CD14-positive monocyte (primary cell): Measurements from ENCODE around the gene PAPPA. TPM values are rescaled to one million over a fixed set of nuclear protein-coding genes. Genes with fewer than 3 reads are reported as not detected.

ENCODE experiments used
- DNase-seq, 3 donors: peaks; one replicate each; pipeline ENCODE4 v3.0.0-alpha.2; 2011 to 2022
- H2AFZ ChIP-seq: 2 replicates; pipeline ENCODE4 v1.6.0; 2012; ENCODE audit warnings: mild to moderate bottlenecking, low read depth, low read length, inconsistent platforms; ENCODE audit not compliant: insufficient read depth, poor library complexity, severe bottlenecking
- H3K27ac ChIP-seq, 2 donors: 1 replicate in 1 of 2; 2 replicates in 1 of 2; pipeline ENCODE4 v1.5.1; 2012 to 2013; ENCODE audit warnings: low read length in 2 of 2, control low read depth in 1 of 2, inconsistent platforms in 1 of 2, low read depth in 1 of 2, mild to moderate bottlenecking in 1 of 2
- H3K27me3 ChIP-seq, 2 donors: one replicate each; pipeline versions ENCODE4 v1.6.0 to v1.6.1; 2011 to 2013; ENCODE audit warnings: low read length in 2 of 2; ENCODE audit not compliant: control insufficient read depth in 2 of 2, insufficient read depth in 2 of 2
- H3K36me3 ChIP-seq, 2 donors: replicated peaks in 1 of 2; 1 replicate in 1 of 2; 2 replicates in 1 of 2; pipeline versions ENCODE4 v1.5.1 to v1.6.1; 2012 to 2013; ENCODE audit warnings: low read length in 2 of 2, control low read depth in 1 of 2, inconsistent platforms in 1 of 2, mild to moderate bottlenecking in 1 of 2; ENCODE audit not compliant: insufficient read depth in 2 of 2, control insufficient read depth in 1 of 2
- H3K4me1 ChIP-seq, 2 donors: 1 replicate in 1 of 2; 2 replicates in 1 of 2; pipeline versions ENCODE4 v1.5.1 to v1.6.1; 2012 to 2013; ENCODE audit warnings: low read length in 2 of 2, control low read depth in 1 of 2, inconsistent platforms in 1 of 2, mild to moderate bottlenecking in 1 of 2, moderate library complexity in 1 of 2; ENCODE audit not compliant: insufficient read depth in 2 of 2, control insufficient read depth in 1 of 2
- H3K4me2 ChIP-seq: replicated peaks from 2 replicates; pipeline ENCODE3; 2012; ENCODE audit warnings: low read length, moderate library complexity, mild to moderate bottlenecking; ENCODE audit not compliant: poor library complexity, severe bottlenecking; ENCODE audit errors: extremely low read depth
- H3K4me3 ChIP-seq, 3 experiments: fragments of 200-600 bp in 1 of 3; sonication (generic) in 1 of 3; replicated peaks in 1 of 3; 1 replicate in 2 of 3; 2 replicates in 1 of 3; pipeline ENCODE4 v1.5.1; 2011 to 2013; ENCODE audit warnings: low read length in 3 of 3, mild to moderate bottlenecking in 3 of 3, control low read depth in 2 of 3, low read depth in 2 of 3, inconsistent platforms in 1 of 3, moderate library complexity in 1 of 3
- H3K79me2 ChIP-seq: 2 replicates; pipeline ENCODE4 v1.6.0; 2012; ENCODE audit warnings: mild to moderate bottlenecking, control low read depth, inconsistent platforms, low read length, moderate library complexity; ENCODE audit not compliant: insufficient read depth
- H3K9ac ChIP-seq: 2 replicates; pipeline ENCODE4 v1.6.0; 2017; ENCODE audit warnings: low read length, mild to moderate bottlenecking; ENCODE audit not compliant: insufficient read depth, poor library complexity, severe bottlenecking
- H3K9me3 ChIP-seq, 2 donors: replicated peaks in 1 of 2; 1 replicate in 1 of 2; 2 replicates in 1 of 2; pipeline versions ENCODE4 v1.5.1 to v1.6.1; 2012 to 2013; ENCODE audit warnings: low read length in 2 of 2, control low read depth in 1 of 2; ENCODE audit not compliant: control insufficient read depth in 1 of 2, insufficient read depth in 1 of 2
- H4K20me1 ChIP-seq: 2 replicates; pipeline ENCODE4 v1.6.0; 2012; ENCODE audit warnings: mild to moderate bottlenecking, low read length, control low read depth, moderate library complexity; ENCODE audit not compliant: insufficient read depth
- H3K27ac Mint-ChIP-seq, 7 donors: one replicate each; pipeline ENCODE4 v1.8.0; 2020; ENCODE audit warnings: mild to moderate bottlenecking in 7 of 7, mixed read lengths in 7 of 7, moderate library complexity in 6 of 7, inconsistent platforms in 2 of 7
- H3K27me3 Mint-ChIP-seq, 3 donors: one replicate each; pipeline ENCODE4 v1.8.0; 2021 to 2022; ENCODE audit warnings: low read depth in 3 of 3, mild to moderate bottlenecking in 3 of 3, mixed read lengths in 3 of 3, moderate library complexity in 3 of 3, inconsistent platforms in 1 of 3
- H3K36me3 Mint-ChIP-seq, 2 donors: one replicate each; pipeline ENCODE4 v1.8.0; 2020; ENCODE audit warnings: mixed read lengths in 2 of 2, inconsistent platforms in 1 of 2, mild to moderate bottlenecking in 1 of 2
- H3K4me1 Mint-ChIP-seq: one replicate; pipeline ENCODE4 v1.8.0; 2020; ENCODE audit warnings: mild to moderate bottlenecking, mixed read lengths
- H3K4me3 Mint-ChIP-seq, 2 donors: one replicate each; pipeline ENCODE4 v1.8.0; 2020; ENCODE audit warnings: mild to moderate bottlenecking in 2 of 2, mixed read lengths in 2 of 2, moderate library complexity in 1 of 2
- H3K9me3 Mint-ChIP-seq, 7 donors: one replicate each; pipeline ENCODE4 v1.8.0; 2020 to 2022; ENCODE audit warnings: mixed read lengths in 7 of 7, mild to moderate bottlenecking in 6 of 7, moderate library complexity in 6 of 7, inconsistent platforms in 2 of 7
- CTCF ChIP-seq: fragments of 200-600 bp; IDR thresholded peaks from one replicate; pipeline ENCODE4 v1.8.0; 2022; ENCODE audit warnings: antibody characterized with exemption, mild to moderate bottlenecking
- WGBS: methylation state at CpG from one replicate; pipeline ENCODE4 v1.1.5; 2013; ENCODE audit warnings: missing lambda C conversion rate; ENCODE audit not compliant: insufficient coverage; 5-methylcytosine and 5-hydroxymethylcytosine counted together
- intact Hi-C, 2 donors: fragments of 100-400 bp; cut with micrococcal nuclease; formaldehyde crosslinking; loops; one replicate each; pipeline versions ENCODE4 v1.15.0 to v1.15.1; 2023
- polyA plus RNA-seq, 3 donors: library from polyadenylated mRNA; depleted of rRNA in 1 of 3; unstranded in 2 of 3; stranded (reverse) in 1 of 3; fragments of 300-500 nt in 2 of 3; fragments of >200 nt in 1 of 3; fragmentation: Illumina TruSeq in 2 of 3; gene quantifications; 1 replicate in 2 of 3; 2 replicates in 1 of 3; pipeline ENCODE4 v1.2.3, GENCODE V29; 2012 to 2021

The PAPPA gene
- polyA plus RNA-seq, 3 donors: not detected

DNA sequence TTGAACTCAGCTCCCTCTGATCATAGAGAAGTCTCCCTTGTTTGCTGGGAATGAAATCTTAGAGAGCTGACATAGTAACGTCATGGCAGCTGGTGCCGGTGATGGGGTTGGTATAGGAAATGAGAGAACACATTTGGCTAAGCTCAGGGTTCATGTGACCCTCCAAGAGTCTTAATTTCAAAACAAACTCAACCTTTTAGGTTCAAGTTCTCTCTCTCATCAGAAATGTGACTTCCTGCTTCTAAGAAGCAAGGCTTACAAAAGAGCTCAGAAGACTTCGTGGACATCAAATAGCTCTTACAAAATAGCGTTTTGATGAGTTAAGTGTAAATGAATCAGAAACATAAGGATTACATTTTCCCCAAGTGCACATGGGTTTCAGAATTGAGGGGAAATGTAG lies 97.3 kb downstream of the PAPPA start:
- Mint-ChIP-seq H3K4me1 (no peaks in the 10 kb centered on the region), H3K27ac (no peak overlapping the region), H3K27me3 (peaks cover 0 to 2% (median 0%) of the 10 kb centered on the region in 3 donors), H3K36me3 (no peaks in the 10 kb centered on the region), H3K4me3 (no peak overlapping the region), H3K9me3 (peaks cover 0 to 6% (median 0%) of the 10 kb centered on the region in 7 donors)
- no CpG with 5 or more reads among the region's 4 CpGs for WGBS
- TF ChIP-seq CTCF: no peak
- H3K4me2 ChIP-seq: no peak overlapping the region
- no peaks in the 10 kb centered on the region for H3K79me2 ChIP-seq
- H3K27ac ChIP-seq: no peak overlapping the region
- H3K9me3 ChIP-seq: no peaks in the 10 kb centered on the region
- H3K4me1 ChIP-seq: no peaks in the 10 kb centered on the region
- no peak overlapping the region for H2AFZ ChIP-seq
- H4K20me1 ChIP-seq: no peaks in the 10 kb centered on the region
- H3K9ac ChIP-seq: no peak overlapping the region
- intact Hi-C loops: no loop called here
- no peak for DNase-seq
- no peaks in the 10 kb centered on the region for H3K27me3 ChIP-seq
- no peaks in the 10 kb centered on the region for H3K36me3 ChIP-seq
- H3K4me3 ChIP-seq: no peak overlapping the region

GRCh38 chr9:116251366-116251765 lies 97.8 kb downstream of the PAPPA start:
- H3K4me1 ChIP-seq: no peaks in the 10 kb centered on the region
- no peak overlapping the region for H3K9ac ChIP-seq
- Mint-ChIP-seq H3K4me1 (no peaks in the 10 kb centered on the region), H3K27me3 (peaks cover 0 to 2% (median 2%) of the 10 kb centered on the region in 3 donors), H3K4me3 (no peak overlapping the region), H3K27ac (no peak overlapping the region), H3K9me3 (peaks cover 0 to 6% (median 0%) of the 10 kb centered on the region in 7 donors), H3K36me3 (no peaks in the 10 kb centered on the region)
- H3K9me3 ChIP-seq: no peaks in the 10 kb centered on the region
- no peaks in the 10 kb centered on the region for H3K27me3 ChIP-seq
- TF ChIP-seq CTCF: no peak
- H3K4me2 ChIP-seq: no peak overlapping the region
- H3K4me3 ChIP-seq: no peak overlapping the region
- 39% methylated on average over 4 of the region's 5 CpGs for WGBS
- no peaks in the 10 kb centered on the region for H3K79me2 ChIP-seq
- no peaks in the 10 kb centered on the region for H3K36me3 ChIP-seq
- H3K27ac ChIP-seq: no peak overlapping the region
- H2AFZ ChIP-seq: no peak overlapping the region
- H4K20me1 ChIP-seq: no peaks in the 10 kb centered on the region
- no peak for DNase-seq
- intact Hi-C loops: no loop called here
